Prostate gland (tissue), 2 donors: ENCODE data around the gene ATP6AP1. TPM values are rescaled to one million over a fixed set of nuclear protein-coding genes. Genes with fewer than 3 reads are reported as not detected.

ENCODE experiments used
- DNase-seq: peaks from one replicate; pipeline ENCODE4 v3.0.0-alpha.2; 2019; ENCODE audit warnings: low spot score
- H3K27ac ChIP-seq, 2 donors: fragments of 200-600 bp; sonication (generic); 2 replicates each; pipeline ENCODE4 v1.5.1; 2017 to 2019
- H3K27me3 ChIP-seq: fragments of 200-600 bp; sonication (generic); replicated peaks from 2 replicates; pipeline ENCODE4 v1.5.1; 2019; ENCODE audit not compliant: insufficient read depth
- H3K36me3 ChIP-seq, 2 donors: fragments of 200-600 bp; sonication (generic); 1 replicate in 1 of 2; 2 replicates in 1 of 2; pipeline versions ENCODE4 v1.5.1 to v1.8.1; 2017 to 2019
- H3K4me1 ChIP-seq: fragments of 200-600 bp; sonication (generic); replicated peaks from 2 replicates; pipeline ENCODE4 v1.5.1; 2019
- H3K4me3 ChIP-seq, 2 donors: fragments of 200-600 bp; sonication (generic); 2 replicates each; pipeline ENCODE4 v1.5.1; 2017 to 2019
- H3K9me3 ChIP-seq: fragments of 200-600 bp; sonication (generic); 2 replicates; pipeline ENCODE4 v1.5.1; 2017
- POLR2A ChIP-seq: fragments of 450-650 bp; IDR thresholded peaks from one replicate; pipeline ENCODE4 v1.6.1; 2016; ENCODE audit warnings: antibody characterized with exemption, mild to moderate bottlenecking
- POLR2AphosphoS5 ChIP-seq: sonication (generic); formaldehyde crosslinking; IDR thresholded peaks from one replicate; pipeline ENCODE4 v1.6.1; 2017; ENCODE audit warnings: antibody characterized with exemption
- WGBS: methylation state at CpG from one replicate; pipeline ENCODE4 v1.1.5; 2018; 5-methylcytosine and 5-hydroxymethylcytosine counted together
- intact Hi-C: fragments of 100-400 bp; cut with DNase I; formaldehyde crosslinking; loops from one replicate; pipeline ENCODE4 v1.14.2; 2022
- total RNA-seq, 2 donors: library from RNA; depleted of rRNA; stranded (reverse); fragments of >200 nt; gene quantifications; one replicate each; pipeline ENCODE4 v1.1.0, GENCODE V29; 2016
- TF ChIP-seq, protein P1 (sequence below), 4 experiments: fragments of 200-600 bp in 2 of 4; fragments of 450-650 bp in 2 of 4; sonication (generic) in 2 of 4; IDR thresholded peaks; 1 replicate in 3 of 4; 2 replicates in 1 of 4; pipeline ENCODE4 v1.5.1; 2016 to 2019; ENCODE audit warnings: antibody characterized with exemption in 4 of 4, mild to moderate bottlenecking in 2 of 4, moderate library complexity in 2 of 4

The ATP6AP1 gene
- total RNA-seq, 2 donors from 2014 or later: 110 to 149 TPM

DNA sequence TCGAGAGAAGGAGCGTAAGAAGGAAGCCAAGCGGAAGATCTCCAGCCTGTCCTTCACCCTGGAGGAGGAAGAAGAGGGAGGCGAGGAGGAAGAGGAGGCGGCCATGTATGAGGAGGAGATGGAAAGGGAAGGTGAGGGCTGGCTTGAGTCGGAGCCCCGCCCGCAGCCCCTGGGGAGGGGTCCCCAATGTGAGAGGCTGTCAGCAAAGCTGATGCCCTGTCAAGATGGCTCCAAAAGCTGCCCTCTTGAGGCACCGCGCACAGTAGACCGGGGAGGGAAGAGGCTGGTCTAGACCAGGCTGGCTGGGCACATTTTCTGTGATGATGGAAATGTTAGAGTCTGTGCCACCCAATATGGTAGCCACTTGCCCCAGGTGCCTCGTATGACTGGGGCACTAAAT lies 18.0 kb downstream of the ATP6AP1 start:
- Histone ChIP-seq H3K36me3 (no peaks in the 10 kb centered on the region), H3K27me3 (no peaks in the 10 kb centered on the region), H3K27ac (no peak overlapping the region), H3K9me3 (no peaks in the 10 kb centered on the region), H3K4me3 (no peak overlapping the region), H3K4me1 (no peaks in the 10 kb centered on the region)
- intact Hi-C loops: no loop called here
- TF ChIP-seq, protein P1, sequence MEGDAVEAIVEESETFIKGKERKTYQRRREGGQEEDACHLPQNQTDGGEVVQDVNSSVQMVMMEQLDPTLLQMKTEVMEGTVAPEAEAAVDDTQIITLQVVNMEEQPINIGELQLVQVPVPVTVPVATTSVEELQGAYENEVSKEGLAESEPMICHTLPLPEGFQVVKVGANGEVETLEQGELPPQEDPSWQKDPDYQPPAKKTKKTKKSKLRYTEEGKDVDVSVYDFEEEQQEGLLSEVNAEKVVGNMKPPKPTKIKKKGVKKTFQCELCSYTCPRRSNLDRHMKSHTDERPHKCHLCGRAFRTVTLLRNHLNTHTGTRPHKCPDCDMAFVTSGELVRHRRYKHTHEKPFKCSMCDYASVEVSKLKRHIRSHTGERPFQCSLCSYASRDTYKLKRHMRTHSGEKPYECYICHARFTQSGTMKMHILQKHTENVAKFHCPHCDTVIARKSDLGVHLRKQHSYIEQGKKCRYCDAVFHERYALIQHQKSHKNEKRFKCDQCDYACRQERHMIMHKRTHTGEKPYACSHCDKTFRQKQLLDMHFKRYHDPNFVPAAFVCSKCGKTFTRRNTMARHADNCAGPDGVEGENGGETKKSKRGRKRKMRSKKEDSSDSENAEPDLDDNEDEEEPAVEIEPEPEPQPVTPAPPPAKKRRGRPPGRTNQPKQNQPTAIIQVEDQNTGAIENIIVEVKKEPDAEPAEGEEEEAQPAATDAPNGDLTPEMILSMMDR (IDR thresholded peaks at IDR 0.05): no peak
- TF ChIP-seq POLR2AphosphoS5 (no peak), POLR2A (no peak)
- DNase-seq: no peak
- 92% methylated on average over 11 of the region's 12 CpGs for WGBS

DNA sequence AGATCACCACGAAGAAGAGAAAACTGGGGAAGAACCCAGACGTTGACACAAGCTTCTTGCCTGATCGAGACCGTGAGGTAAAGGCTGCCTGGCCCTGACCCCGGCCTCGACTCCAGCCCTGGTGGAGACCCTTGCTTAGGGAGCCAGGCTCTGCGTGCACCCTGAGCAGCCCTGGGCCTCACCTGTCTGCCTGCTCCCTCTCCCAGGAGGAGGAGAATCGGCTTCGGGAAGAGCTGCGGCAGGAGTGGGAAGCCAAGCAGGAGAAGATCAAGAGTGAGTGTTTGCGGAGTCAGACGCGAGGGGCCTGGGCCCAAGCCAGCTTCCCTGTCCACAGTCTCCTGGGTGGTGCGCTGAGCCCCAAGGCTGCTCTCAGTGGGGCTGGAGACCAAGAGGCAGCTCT lies 20.0 kb downstream of the ATP6AP1 start:
- TF ChIP-seq POLR2A (no peak), POLR2AphosphoS5 (no peak)
- TF ChIP-seq, protein P1 (IDR thresholded peaks at IDR 0.05): no peak
- H3K27me3 ChIP-seq: no peaks in the 10 kb centered on the region
- 88% methylated on average over 14 of the region's 14 CpGs for WGBS
- H3K4me3 ChIP-seq: no peak overlapping the region
- no peak overlapping the region for H3K27ac ChIP-seq
- DNase-seq: no peak
- H3K9me3 ChIP-seq: no peaks in the 10 kb centered on the region
- intact Hi-C loops: no loop called here
- no peaks in the 10 kb centered on the region for H3K4me1 ChIP-seq
- H3K36me3 ChIP-seq: no peaks in the 10 kb centered on the region

DNA sequence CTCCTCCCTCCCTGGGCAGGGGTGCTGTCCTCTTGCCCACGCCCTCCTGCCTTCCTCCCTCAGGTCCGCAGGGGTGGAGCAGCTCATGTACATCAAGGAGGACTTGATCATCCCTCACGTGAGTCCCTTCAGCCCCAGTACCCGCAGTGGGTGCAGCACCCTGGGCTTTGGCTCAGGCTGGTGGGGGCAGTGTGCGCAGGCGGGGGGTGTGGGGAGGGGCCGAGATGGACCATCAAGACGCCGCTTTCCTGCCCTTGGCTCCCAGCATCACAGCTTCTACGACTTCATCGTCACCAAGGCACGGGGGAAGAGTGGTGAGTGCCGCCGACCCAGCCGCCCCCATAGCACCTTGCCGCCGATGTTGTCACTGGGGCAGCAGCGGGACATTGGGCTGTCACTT lies 21.1 kb downstream of the ATP6AP1 start:
- no peak for TF ChIP-seq POLR2AphosphoS5
- TF ChIP-seq, protein P1 (IDR thresholded peaks at IDR 0.05): no peak
- TF ChIP-seq POLR2A: no peak
- Histone ChIP-seq H3K27ac (no peak overlapping the region), H3K4me3 (no peak overlapping the region), H3K36me3 (no peaks in the 10 kb centered on the region), H3K4me1 (no peaks in the 10 kb centered on the region), H3K27me3 (no peaks in the 10 kb centered on the region), H3K9me3 (no peaks in the 10 kb centered on the region)
- intact Hi-C loops: no loop called here
- WGBS: 97% methylated on average over 12 of the region's 18 CpGs
- DNase-seq: no peak

DNA sequence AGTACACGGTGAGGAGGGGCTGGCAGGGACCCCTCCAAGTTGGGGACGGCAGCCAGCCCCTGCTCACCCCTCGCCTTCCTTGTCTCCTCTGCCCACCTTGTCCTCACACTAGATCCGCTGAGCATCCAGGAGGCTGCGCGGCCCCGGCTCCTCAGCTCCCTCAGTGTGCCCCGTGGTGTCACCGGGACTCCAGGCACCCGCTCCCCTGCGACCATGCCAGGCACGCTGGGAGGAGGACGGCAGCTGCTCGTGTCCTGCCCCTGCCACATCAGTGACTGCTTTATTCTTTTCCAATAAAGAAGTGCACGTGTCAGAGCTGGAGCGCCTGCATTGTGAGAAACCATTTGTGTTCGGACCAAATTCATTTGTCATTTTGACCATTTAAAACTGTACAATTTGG lies 21.8 kb downstream of the ATP6AP1 start:
- Histone ChIP-seq H3K4me1 (no peaks in the 10 kb centered on the region), H3K4me3 (no peak overlapping the region), H3K27me3 (no peaks in the 10 kb centered on the region), H3K36me3 (no peaks in the 10 kb centered on the region), H3K27ac (no peak overlapping the region), H3K9me3 (no peaks in the 10 kb centered on the region)
- no peak for DNase-seq
- TF ChIP-seq, protein P1 (IDR thresholded peaks at IDR 0.05): no peak
- TF ChIP-seq POLR2A (no peak), POLR2AphosphoS5 (no peak)
- WGBS: 88% methylated on average over 16 of the region's 17 CpGs
- intact Hi-C loops: no loop called here

DNA sequence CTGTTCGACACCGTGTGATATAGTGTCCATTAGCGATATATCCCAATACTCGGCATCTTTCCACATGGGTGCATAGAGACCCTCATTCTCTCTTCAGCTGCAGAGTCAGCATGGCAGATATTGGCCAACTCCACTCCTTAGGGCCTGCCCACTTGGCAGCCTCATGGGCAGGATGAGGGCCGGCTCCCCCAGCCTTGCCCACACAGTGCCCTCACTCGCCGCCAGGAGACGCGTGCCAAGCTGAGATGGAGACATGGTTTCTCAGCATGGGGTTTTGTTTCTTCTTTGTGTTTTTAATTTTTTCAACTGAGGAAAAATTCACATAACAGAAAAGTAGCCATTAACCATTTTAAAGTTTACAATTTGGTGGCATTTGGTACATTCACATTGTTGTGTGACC lies 24.3 kb downstream of the ATP6AP1 start:
- 81% methylated on average over 9 of the region's 9 CpGs for WGBS
- no peak for DNase-seq
- TF ChIP-seq, protein P1 (IDR thresholded peaks at IDR 0.05): no peak
- no peak for TF ChIP-seq POLR2A
- Histone ChIP-seq H3K9me3 (no peaks in the 10 kb centered on the region), H3K27ac (no peak overlapping the region), H3K4me3 (no peak overlapping the region), H3K36me3 (no peaks in the 10 kb centered on the region), H3K27me3 (no peaks in the 10 kb centered on the region), H3K4me1 (no peaks in the 10 kb centered on the region)
- intact Hi-C loops: no loop called here
